Kidney (tissue), 14 donors: Measurements from ENCODE around the gene ZNF732. TPM values are rescaled to one million over a fixed set of nuclear protein-coding genes. Genes with fewer than 3 reads are reported as not detected.

Experiments
- DNase-seq, 5 donors: peaks; one replicate each; pipeline ENCODE4 v3.0.0-alpha.2; 2013 to 2020
- FAIRE-seq: peaks from 2 replicates; lab custom pipeline; 2012; peaks lifted over from hg19 to GRCh38; lab: Jason Lieb, UNC
- H3K27ac ChIP-seq, 2 donors: one replicate each; pipeline ENCODE4 v1.7.0; 2013; ENCODE audit warnings: low read depth in 2 of 2, low read length in 2 of 2, inconsistent platforms in 1 of 2
- H3K27me3 ChIP-seq: one replicate; pipeline ENCODE4 v1.7.1; 2013; ENCODE audit warnings: low read length, inconsistent platforms; ENCODE audit not compliant: control insufficient read depth, insufficient read depth
- H3K36me3 ChIP-seq, 3 donors: one replicate each; pipeline versions ENCODE4 v1.7.0 to v1.7.1; 2013; ENCODE audit warnings: low read length in 3 of 3, control low read depth in 1 of 3, inconsistent platforms in 1 of 3; ENCODE audit not compliant: insufficient read depth in 3 of 3, control insufficient read depth in 2 of 3
- H3K4me1 ChIP-seq, 3 donors: one replicate each; pipeline versions ENCODE4 v1.7.0 to v1.7.1; 2013; ENCODE audit warnings: low read length in 3 of 3, inconsistent platforms in 1 of 3, low read depth in 1 of 3; ENCODE audit not compliant: control insufficient read depth in 2 of 3, insufficient read depth in 2 of 3
- H3K4me3 ChIP-seq, 3 donors: one replicate each; pipeline versions ENCODE4 v1.7.0 to v1.8.1; 2013; ENCODE audit warnings: low read length in 3 of 3, control low read depth in 1 of 3, inconsistent platforms in 1 of 3
- H3K9ac ChIP-seq, 3 donors: one replicate each; pipeline versions ENCODE4 v1.7.0 to v1.7.1; 2013; ENCODE audit warnings: low read length in 3 of 3, control low read depth in 1 of 3, inconsistent platforms in 1 of 3
- H3K9me3 ChIP-seq, 3 donors: one replicate each; pipeline versions ENCODE4 v1.7.0 to v1.7.1; 2013; ENCODE audit warnings: low read length in 3 of 3, control low read depth in 1 of 3, inconsistent platforms in 1 of 3; ENCODE audit not compliant: control insufficient read depth in 2 of 3, insufficient read depth in 1 of 3
- intact Hi-C: fragments of 100-400 bp; cut with DNase I; formaldehyde crosslinking; loops from one replicate; pipeline ENCODE4 v1.11.1; 2022
- polyA plus RNA-seq: library from polyadenylated mRNA; stranded (reverse); fragments of 350-450 nt; fragmentation: Illumina TruSeq; extraction: RNeasy Lipid Tissue Mini Kit (QIAGEN cat#74804); gene quantifications from one replicate; pipeline ENCODE4 v1.2.3, GENCODE V29; 2014; ENCODE audit warnings: low read depth, low replicate concordance; ENCODE audit not compliant: insufficient read depth
- total RNA-seq: library from RNA; stranded (reverse); fragmentation: NEBNext Ultra II Directional; extraction: Animal tissue kit (Norgen Biotek cat#: 25700); gene quantifications from one replicate; pipeline ENCODE4 v1.2.1, GENCODE V29; 2021
- TF ChIP-seq, protein P1 (sequence below): IDR thresholded peaks from 3 replicates; pipeline ENCODE4 v1.5.1; 2012; ENCODE audit warnings: mild to moderate bottlenecking, moderate library complexity, borderline replicate concordance; ENCODE audit not compliant: insufficient read depth; ENCODE audit errors: extremely low read depth
- donor health status: control.
- donor health status: control.
- donor health status: control.
- donor health status: control.
- donor health status: control.
- donor health status: DM: yes; HTN: yes; CAD: no.
- donor health status: Normal renal cell carcinoma (clear cell type).

The ZNF732 gene
- total and polyA plus RNA-seq, 2 donors from 2014 or later: not detected

DNA sequence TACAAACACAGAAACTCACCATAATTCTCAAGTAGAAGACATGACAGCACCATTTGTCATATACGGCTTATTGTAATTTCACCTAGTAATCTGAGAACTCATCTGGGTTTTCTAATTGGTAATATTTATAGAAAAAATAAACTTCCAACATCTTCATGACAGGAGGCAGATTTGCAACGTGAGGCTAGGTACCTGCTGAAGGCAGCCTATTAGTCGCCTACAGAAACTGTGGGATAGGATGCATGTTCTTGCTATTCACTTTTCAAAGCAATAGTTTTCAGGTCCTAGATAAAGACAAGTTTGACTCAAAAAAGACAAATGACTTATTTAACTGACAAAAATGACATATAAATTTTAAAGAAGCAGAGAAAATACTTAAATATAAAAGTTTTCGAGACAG, 2.9 kb downstream of the ZNF732 start:
- Histone ChIP-seq H3K27me3 (no peaks in the 10 kb centered on the region), H3K36me3 (no peaks in the 10 kb centered on the region), H3K9ac (no peak overlapping the region), H3K4me1 (no peaks in the 10 kb centered on the region), H3K27ac (no peak overlapping the region), H3K4me3 (no peak overlapping the region), H3K9me3 (peaks cover 0 to 2% (median 0%) of the 10 kb centered on the region in 3 donors)
- no peak for FAIRE-seq
- DNase-seq: no peak
- intact Hi-C loops: no loop called here
- TF ChIP-seq, protein P1, sequence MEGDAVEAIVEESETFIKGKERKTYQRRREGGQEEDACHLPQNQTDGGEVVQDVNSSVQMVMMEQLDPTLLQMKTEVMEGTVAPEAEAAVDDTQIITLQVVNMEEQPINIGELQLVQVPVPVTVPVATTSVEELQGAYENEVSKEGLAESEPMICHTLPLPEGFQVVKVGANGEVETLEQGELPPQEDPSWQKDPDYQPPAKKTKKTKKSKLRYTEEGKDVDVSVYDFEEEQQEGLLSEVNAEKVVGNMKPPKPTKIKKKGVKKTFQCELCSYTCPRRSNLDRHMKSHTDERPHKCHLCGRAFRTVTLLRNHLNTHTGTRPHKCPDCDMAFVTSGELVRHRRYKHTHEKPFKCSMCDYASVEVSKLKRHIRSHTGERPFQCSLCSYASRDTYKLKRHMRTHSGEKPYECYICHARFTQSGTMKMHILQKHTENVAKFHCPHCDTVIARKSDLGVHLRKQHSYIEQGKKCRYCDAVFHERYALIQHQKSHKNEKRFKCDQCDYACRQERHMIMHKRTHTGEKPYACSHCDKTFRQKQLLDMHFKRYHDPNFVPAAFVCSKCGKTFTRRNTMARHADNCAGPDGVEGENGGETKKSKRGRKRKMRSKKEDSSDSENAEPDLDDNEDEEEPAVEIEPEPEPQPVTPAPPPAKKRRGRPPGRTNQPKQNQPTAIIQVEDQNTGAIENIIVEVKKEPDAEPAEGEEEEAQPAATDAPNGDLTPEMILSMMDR: no peak

DNA sequence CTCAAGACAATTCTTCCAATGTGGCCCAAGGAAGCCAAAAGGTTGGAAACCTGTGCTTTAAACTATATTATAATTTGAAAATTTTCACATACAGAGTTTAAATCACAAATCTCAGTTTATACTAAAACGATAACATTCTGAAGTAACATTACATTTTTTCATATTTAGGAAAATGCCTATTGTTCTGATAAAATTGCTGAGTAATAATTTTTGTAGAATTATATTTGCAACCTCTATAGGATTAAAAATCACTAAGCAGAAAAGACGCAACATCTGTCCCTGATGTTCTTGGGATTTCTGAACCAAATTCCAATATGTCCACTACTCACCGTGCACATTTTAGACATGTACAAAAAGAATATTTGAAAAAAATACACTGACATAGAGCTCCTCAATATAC, 10.5 kb downstream of the ZNF732 start:
- H3K36me3 ChIP-seq: no peaks in the 10 kb centered on the region
- no peak overlapping the region for H3K4me3 ChIP-seq
- H3K9ac ChIP-seq: no peak overlapping the region
- FAIRE-seq: no peak
- no peaks in the 10 kb centered on the region for H3K4me1 ChIP-seq
- no peaks in the 10 kb centered on the region for H3K27me3 ChIP-seq
- TF ChIP-seq, protein P1: no peak
- H3K27ac ChIP-seq: no peak overlapping the region
- H3K9me3 ChIP-seq: no peaks in the 10 kb centered on the region
- no peak for DNase-seq
- intact Hi-C loops: no loop called here

DNA sequence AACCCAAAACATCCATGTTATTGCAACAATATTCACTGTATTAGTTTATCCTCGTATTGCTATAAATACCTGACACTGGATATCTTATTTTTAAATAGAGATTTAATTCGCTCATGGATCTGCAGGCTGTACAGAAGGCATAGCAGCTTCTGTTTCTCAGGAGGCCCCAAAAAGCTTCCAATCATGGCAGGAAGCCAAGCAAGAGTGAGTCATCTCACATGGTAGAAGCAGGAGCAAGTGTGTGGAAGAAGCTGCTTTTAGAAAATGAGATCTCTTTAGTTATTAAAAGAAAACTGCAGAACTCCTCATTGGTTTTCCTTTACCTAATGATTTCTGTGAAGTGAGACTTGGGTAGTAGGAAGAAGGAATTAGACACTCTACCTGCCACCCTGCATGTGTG, 16.4 kb downstream of the ZNF732 start:
- no peak overlapping the region for H3K9ac ChIP-seq
- no peak for FAIRE-seq
- TF ChIP-seq, protein P1: no peak

More for the DNA sequence above, 16.4 kb downstream of the ZNF732 start:
- Histone ChIP-seq H3K27ac (no peak overlapping the region), H3K36me3 (no peaks in the 10 kb centered on the region), H3K4me1 (no peaks in the 10 kb centered on the region), H3K27me3 (no peaks in the 10 kb centered on the region), H3K9me3 (peaks cover 0 to 13% (median 0%) of the 10 kb centered on the region in 3 donors), H3K4me3 (no peak overlapping the region)
- intact Hi-C loops: no loop called here
- DNase-seq: no peak
